Testis (tissue), 2 donors: ENCODE measurements around the gene UPF3B.

Source experiments
- CTCF ChIP-seq, 3 experiments: fragments of 450-650 bp in 2 of 3; fragments of 200-600 bp in 1 of 3; sonication (generic) in 1 of 3; IDR thresholded peaks; one replicate each; pipeline ENCODE4 v1.5.1; 2016 to 2019; ENCODE audit warnings: antibody characterized with exemption in 3 of 3, mild to moderate bottlenecking in 2 of 3, moderate library complexity in 1 of 3
- POLR2A ChIP-seq: fragments of 450-650 bp; IDR thresholded peaks from one replicate; pipeline ENCODE4 v1.6.1; 2017; ENCODE audit warnings: antibody characterized with exemption, mild to moderate bottlenecking, moderate library complexity

GRCh38 chrX:119791437-119792231 lies 61.1 kb downstream of the UPF3B start, which contains the start of gene RPL39:
- TF ChIP-seq CTCF (IDR thresholded peaks at IDR 0.05) (no peak), POLR2A (peak; percentile 49)
